Renal cortex interstitium (tissue), 11 donors: ENCODE data around the gene PKD1. TPM values are rescaled to one million over a fixed set of nuclear protein-coding genes. Genes with fewer than 3 reads are reported as not detected.

Experiments used
- DNase-seq, 11 donors: peaks; one replicate each; pipeline ENCODE4 v3.0.0-alpha.2; 2013; ENCODE audit warnings: low read depth in 9 of 11, low spot score in 4 of 11; ENCODE audit errors: extremely low read depth in 1 of 11
- polyA plus RNA-seq, 3 donors: library from polyadenylated mRNA; unstranded; fragments of 120-200 nt; gene quantifications; one replicate each; pipeline ENCODE4 v1.2.1, GENCODE V29; 2013; ENCODE audit not compliant: insufficient read length in 3 of 3

PKD1 gene
- polyA plus RNA-seq, 3 donors, result 53.6 to 123 (median 101) TPM

GRCh38 chr16:2046893-2047329, 88.8 kb downstream of the PKD1 start:
- no peak for DNase-seq

- DNase-seq, result no peak
Measured at GRCh38 chr16:2045965-2046892, 89.5 kb downstream of the PKD1 start.

GRCh38 chr16:2044541-2044940, 91.2 kb downstream of the PKD1 start:
- no peak for DNase-seq

DNA sequence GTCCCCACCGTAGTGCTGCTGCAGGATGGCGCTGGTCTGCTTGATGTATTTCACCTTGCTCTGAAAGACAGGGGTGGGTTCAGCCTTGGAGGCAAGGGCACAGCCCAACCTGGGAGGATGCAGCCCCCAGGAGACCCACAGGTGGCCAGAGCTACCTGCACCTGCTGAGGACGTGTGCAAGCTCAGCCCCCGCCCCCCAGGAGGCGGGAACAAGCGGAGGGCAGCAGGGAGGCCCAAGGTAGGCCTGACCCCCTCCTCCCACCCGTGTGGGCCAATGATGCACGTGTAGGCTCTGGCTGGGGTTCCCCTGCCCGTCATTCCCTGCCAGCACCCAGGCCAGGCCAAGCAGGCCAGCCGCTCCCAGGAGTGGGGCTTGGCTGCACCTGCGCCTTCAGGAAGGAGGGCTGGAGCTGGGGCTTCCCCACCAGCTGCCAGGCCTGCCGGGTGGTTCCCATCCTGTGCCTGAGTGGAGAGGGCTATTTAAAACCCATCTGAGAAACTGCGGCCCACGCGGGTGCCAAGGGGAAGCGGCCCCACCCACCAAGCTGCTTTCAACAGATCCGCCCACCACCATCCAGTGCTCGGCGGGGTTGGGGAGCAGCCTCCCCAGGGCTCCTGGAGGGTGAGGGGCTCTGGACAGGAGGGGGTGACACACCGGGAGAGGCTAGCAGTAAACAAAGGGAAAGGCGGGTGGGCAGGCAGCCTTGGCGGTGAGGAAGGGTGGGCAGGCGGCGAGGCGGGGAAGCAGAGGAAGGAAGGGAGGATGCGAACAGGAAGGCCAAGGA, 91.8 kb downstream of the PKD1 start:
- DNase-seq, result no peak

DNA sequence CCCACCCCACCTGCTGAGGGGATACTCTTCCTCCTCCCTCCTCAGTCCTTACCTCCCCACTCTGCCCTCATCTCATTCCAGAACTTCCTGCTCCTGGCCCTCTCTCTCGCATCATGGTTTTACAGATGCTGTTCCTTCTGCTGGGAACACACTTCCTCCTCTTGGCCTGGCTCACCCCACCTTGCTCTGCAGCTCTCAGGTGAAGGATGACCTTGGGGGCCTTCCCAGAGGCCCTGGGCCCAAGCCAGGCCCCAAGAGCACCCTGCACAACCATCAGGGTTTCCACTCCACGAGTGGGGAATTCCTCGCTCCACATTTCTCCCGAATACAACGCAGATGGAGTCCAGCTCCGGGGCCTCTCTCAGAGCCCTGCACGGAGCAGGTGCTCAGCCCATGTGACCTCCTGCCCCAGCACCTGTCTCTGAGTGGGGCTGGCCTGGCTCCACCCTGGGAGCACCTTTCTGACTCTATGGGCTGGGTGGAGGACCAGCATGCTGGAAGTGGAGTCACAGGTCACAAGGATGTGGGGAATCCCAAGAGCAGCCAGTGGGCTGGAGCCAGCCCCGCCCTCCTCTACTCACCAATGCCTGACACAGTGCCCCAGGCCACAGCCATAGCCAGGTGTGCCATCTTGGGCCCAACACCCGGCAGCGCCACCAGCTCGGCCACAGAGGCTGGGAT, 92.6 kb downstream of the PKD1 start:
- DNase-seq, result no peak

DNA sequence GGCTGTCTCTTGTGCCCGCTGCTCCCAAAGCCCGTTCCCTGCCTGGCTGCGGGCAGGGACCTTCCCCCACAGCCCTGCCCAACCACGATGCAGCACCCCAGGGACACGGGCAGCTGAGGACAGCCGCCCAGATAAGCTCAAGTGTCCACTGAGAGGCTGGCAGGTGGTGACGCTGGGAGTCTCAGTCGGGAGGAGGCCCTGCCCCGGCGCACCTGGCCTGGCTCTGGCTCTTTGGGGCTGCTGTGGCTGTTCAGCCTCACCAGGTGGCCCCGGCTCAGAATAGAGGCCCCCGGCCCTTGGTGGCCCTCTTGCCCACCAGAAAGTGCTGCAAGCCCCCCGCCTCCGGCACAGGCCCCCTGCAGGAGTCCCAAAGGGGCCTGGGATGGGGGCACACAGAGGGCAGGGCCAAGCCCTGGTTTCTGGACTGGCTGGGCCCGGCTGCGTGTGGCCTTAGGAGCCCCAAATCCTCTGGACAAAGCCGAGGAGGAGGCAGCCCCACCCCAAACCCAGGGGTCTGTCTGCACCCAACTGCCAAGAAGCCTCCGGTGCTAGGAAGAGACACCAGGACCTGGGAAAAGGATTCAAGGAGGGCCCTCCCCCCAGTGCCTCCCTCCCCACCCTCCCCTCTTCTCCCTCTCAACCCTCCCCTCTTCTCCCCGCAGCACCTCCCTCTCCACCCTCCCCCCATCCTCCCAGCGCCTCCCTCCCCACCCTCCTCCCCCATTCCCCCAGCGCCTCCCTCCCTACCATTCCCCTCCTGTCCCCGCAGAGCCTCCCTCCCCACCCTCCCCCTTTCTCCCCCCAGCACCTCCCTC, 93.3 kb downstream of the PKD1 start:
- no peak for DNase-seq

DNA sequence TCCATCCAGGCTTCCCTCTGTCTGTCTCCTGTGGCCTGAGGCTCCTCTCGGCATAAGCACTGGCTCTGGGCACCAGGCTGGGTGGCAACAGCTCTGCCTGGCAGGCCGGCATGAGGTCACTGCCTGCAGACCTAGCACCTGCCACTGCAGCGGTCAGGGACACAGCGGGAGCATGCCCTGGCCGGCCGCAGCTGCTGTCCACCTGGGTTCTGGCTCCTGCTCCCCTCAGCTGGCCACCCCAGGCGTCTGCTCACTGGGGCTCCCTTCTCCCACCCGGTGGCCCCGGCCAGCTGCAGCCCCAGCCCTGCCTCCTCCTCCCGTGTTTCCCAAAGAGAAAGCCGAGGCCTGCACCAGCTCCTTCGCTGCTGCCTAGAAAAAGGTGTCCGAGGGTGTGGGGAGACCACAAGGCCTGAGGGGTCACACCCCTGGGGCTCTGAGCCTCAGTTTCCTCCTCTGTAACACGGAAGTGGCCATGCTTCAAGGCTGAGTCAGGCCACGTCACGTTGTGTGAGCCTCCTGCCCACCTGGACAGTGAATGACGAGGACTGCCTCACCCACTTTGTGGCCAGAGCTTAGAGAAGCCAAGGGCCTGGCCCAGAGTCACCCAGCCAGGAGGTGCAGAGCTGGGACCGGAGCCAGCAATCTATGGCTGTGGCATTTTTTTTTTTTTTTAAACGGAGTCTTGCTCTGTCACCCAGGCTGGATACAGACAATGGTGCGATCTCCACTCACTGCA, 94.7 kb downstream of the PKD1 start:
- no peak for DNase-seq

DNA sequence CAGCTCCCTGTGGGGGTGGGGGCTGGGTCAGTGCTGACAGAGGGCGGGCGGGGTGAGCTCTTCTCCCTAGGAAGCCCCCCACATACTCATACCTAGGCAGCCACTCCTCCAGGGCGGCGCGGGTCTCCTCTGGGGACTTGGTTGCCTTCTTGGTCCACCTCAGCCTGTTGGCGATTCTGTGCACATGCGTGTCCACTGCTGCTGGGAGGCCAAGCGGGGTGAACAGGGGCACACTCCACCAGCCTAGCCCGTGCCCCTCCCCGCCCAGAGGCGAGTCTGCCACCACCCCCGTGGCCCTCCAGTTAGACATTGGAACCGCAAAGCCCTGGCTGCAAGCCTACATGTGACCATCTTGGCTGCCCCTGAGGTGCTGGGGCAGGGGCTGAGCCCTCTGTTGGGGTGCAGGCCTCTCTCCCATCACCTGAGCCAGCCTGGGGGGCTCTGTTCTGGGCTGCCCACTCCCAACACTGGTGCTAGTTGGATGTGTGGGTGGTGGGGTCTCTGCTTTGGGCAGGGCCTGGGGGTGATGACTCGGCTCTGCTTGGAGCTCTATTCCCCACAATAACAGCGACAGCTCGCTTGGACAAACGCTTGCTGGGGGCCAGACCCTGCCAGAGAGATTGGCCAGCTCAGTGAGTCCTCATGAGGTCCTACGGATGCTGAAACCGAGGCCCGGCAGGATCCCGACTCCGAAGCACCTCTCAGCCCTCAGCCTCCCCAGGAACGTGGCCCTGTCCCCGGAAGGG, 95.5 kb downstream of the PKD1 start:
- no peak for DNase-seq

- peak in 6 of 11 donors; percentile 83 to 94 (median 90) for DNase-seq
Measured at GRCh38 chr16:2039274-2040031, 96.2 kb downstream of the PKD1 start.

Other genes with a start within 250 kb of the PKD1 start
- under 1 TPM; 0.20 to 0.32 (median 0.27) TPM for gene HS3ST6, start 217.5 kb downstream of the PKD1 start, polyA plus RNA-seq
- 10 to 100 TPM; 62.1 to 73.9 (median 67.3) TPM for gene MSRB1, start 192.7 kb downstream of the PKD1 start, polyA plus RNA-seq
- gene RPL3L, start 181.2 kb downstream of the PKD1 start, polyA plus RNA-seq, result under 1 TPM; 0.16 to 0.23 (median 0.17) TPM
- 100 to 1,000 TPM; 121 to 154 (median 124) TPM for gene NDUFB10, start 176.4 kb downstream of the PKD1 start, polyA plus RNA-seq
- 1,000 to 10,000 TPM; 1,794 to 2,026 (median 1,887) TPM for gene RPS2, start 171.1 kb downstream of the PKD1 start, polyA plus RNA-seq
- under 1 TPM in 1 of 3 donors, not detected in 2; 0.13 TPM for gene RNF151, start 169.0 kb downstream of the PKD1 start, polyA plus RNA-seq
- 10 to 100 TPM; 28.6 to 44.0 (median 41.6) TPM for gene TBL3, start 163.8 kb downstream of the PKD1 start, polyA plus RNA-seq
- gene NOXO1, start 154.4 kb downstream of the PKD1 start, polyA plus RNA-seq, result 1 to 10 TPM in 2 of 3 donors, under 1 TPM in 1; 0.61 to 1.6 (median 1.1) TPM
- 10 to 100 TPM; 21.5 to 31.4 (median 26.9) TPM for gene GFER, start 151.7 kb downstream of the PKD1 start, polyA plus RNA-seq
- 1 to 10 TPM; 1.6 to 2.6 (median 1.9) TPM for gene SYNGR3, start 145.9 kb downstream of the PKD1 start, polyA plus RNA-seq
- 10 to 100 TPM; 16.6 to 28.6 (median 27.3) TPM for gene ZNF598, start 126.1 kb downstream of the PKD1 start, polyA plus RNA-seq
- gene NPW, start 116.1 kb downstream of the PKD1 start, polyA plus RNA-seq, result 10 to 100 TPM in 1 of 3 donors, 1 to 10 TPM in 2; 3.8 to 12.4 (median 8.2) TPM
- 100 to 1,000 TPM in 2 of 3 donors, 10 to 100 TPM in 1; 82.6 to 162 (median 147) TPM for gene NHERF2, start 109.0 kb downstream of the PKD1 start, polyA plus RNA-seq
- gene NTHL1, start 88.1 kb downstream of the PKD1 start, polyA plus RNA-seq, result 10 to 100 TPM; 15.2 to 26.1 (median 19.9) TPM
- gene TSC2, start 87.9 kb downstream of the PKD1 start, polyA plus RNA-seq, result 100 to 1,000 TPM; 138 to 170 (median 151) TPM
- 1 to 10 TPM; 2.6 to 3.4 (median 3.0) TPM for gene RAB26, start 12.7 kb upstream of the PKD1 start, polyA plus RNA-seq
- gene TRAF7, start 19.9 kb upstream of the PKD1 start, polyA plus RNA-seq, result 10 to 100 TPM; 48.0 to 58.5 (median 49.3) TPM
- gene CASKIN1, start 60.7 kb upstream of the PKD1 start, polyA plus RNA-seq, result 1 to 10 TPM in 2 of 3 donors, under 1 TPM in 1; 1.00 to 2.4 (median 1.9) TPM
- gene MLST8, start 69.6 kb upstream of the PKD1 start, polyA plus RNA-seq, result 10 to 100 TPM; 41.6 to 55.8 (median 44.5) TPM
- gene BRICD5, start 75.0 kb upstream of the PKD1 start, polyA plus RNA-seq, result 10 to 100 TPM in 1 of 3 donors, 1 to 10 TPM in 2; 4.5 to 11.0 (median 7.9) TPM
- 10 to 100 TPM; 13.0 to 17.1 (median 14.9) TPM for gene PGP, start 78.9 kb upstream of the PKD1 start, polyA plus RNA-seq
- gene E4F1, start 87.7 kb upstream of the PKD1 start, polyA plus RNA-seq, result 10 to 100 TPM; 13.0 to 24.9 (median 22.5) TPM
- 1 to 10 TPM in 2 of 3 donors, under 1 TPM in 1; 0.36 to 1.4 (median 1.4) TPM for gene DNASE1L2, start 100.5 kb upstream of the PKD1 start, polyA plus RNA-seq
- 10 to 100 TPM; 59.0 to 76.2 (median 72.2) TPM for gene ECI1, start 115.7 kb upstream of the PKD1 start, polyA plus RNA-seq
- 100 to 1,000 TPM; 194 to 231 (median 219) TPM for gene RNPS1, start 132.2 kb upstream of the PKD1 start, polyA plus RNA-seq
- gene ABCA3, start 204.8 kb upstream of the PKD1 start, polyA plus RNA-seq, result 1 to 10 TPM; 5.2 to 6.9 (median 6.3) TPM